HG03039 (cell line): Measurements from ENCODE around the gene MKNK2.

Experiments
- ATAC-seq: cut with Tn5 transposase; IDR thresholded peaks from one replicate; pipeline ENCODE4 v1.9.1; 2021; ENCODE audit warnings: mild to moderate bottlenecking, moderate library complexity; ENCODE audit not compliant: unreplicated experiment

MKNK2 gene

DNA sequence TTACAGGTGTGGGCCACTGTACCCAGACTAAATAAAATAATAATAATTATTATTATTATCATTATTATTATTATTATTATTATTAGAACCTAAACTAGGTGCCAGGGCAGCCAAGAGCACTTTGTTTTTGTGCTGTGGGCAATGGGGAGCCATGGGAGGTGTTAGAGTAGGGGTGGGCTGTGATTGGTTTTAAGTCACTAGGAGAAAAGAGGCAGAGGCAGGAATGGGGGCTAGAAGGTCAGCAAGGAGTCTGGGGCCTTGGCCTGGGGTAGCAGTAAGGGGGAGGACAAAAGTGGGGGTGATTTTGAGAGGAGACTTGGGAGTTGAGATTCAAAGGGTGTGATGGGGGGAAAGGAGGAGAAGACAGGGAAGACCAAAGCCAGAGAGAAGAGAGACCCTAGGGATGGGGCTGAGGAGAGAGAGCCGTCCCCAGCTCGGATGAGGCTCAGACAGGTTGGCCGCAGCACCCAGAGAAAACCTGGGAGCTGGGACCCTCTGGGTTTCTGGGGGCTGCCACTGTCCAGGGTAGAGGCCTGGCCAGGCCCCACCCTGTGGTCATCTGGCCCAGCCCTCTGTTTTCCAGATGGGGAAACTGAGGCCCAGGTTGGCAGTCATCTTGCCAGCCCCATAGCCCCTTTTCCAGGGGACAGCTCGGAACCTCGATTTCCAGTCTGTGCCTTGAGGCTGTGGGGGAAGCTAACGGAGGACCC is 17.8 kb downstream of the MKNK2 start:
- no peak for ATAC-seq

DNA sequence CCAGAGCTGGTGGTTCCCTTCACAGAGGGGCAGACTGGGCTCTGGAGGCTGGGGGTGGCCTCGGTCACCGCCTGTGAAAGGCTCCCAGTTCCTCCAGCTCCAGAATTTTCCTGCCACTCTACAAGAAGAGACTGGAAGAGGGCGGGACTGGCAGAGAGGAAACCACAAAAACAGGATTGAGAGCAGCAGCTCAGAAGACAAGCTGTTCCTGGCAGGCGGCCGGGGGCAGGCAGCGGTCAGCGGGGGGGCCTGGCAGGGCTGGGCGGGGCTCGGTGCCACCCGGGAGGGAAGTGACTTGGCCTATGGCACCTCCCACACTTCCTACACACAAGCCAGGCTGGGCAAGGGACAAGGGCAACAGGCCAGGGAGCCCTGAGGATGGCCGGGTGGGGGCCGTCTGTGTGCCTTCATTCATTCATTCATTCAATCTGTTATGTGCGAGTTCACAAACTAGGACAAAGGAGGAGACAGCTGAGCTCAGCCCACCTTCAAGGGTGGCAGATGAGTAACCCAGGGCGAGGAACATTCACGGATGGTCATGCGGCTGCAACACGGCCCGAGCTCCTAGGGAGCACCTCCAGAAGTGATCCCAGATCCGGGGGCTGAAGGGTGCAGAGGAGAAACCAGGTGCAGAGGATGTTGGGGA is 18.6 kb downstream of the MKNK2 start:
- no peak for ATAC-seq

DNA sequence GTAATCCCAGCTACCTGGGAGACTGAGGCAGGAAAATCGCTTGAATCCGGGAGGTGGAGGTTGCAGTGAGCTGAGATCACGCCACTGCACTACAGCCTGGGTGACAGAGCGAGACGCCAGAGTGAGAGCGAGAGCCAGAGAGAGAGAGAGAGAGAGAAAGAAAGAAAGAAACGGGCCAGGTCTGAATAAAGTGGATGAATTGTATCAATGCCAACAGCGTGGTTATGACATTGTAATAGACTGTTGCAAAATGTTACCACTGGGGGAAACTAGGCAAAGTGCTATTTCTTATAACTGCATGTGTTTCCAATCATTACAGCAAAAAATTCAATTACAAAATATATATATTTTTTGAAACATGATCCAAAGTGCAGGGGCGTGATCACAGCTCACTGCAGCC is 23.7 kb downstream of the MKNK2 start:
- ATAC-seq = no peak

DNA sequence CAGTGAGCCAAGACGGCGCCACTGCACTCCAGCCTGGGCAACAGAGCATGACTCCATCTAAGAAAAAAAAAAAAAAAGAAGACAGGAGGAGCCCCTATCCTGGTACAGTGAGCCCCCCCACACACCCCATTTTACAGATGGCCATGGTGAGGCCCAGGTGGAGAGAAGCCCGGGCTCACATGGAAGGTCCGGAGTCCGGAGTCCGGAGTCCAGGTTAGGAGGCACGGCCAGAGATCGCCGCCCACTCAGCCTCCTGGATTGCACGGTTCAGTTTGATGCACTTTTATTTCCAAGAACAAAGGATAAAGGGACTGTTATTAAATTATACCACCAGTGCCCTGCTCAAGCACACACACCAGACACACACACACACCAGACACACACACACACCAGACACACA is 24.3 kb downstream of the MKNK2 start:
- no peak for ATAC-seq

DNA sequence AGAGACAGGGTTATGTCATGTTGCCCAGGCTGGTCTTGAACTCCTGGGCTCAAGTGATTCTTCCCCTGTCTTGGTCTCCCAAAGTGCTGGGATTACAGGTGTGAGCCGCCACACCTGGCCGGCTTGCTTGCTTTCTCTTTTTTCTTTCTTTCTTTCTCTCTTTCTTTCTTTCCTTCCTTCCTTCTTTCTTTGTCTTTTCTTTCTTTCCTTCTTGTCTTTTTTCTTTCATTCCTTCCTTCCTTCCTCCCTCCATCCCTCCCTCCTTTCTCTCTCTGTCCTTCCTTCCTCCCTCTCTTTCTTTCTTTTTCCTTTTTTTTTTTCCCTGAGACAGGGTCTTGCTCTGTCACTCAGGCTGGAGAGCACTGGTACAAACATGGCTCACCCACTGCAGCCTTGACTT is 28.8 kb downstream of the MKNK2 start:
- ATAC-seq = no peak

DNA sequence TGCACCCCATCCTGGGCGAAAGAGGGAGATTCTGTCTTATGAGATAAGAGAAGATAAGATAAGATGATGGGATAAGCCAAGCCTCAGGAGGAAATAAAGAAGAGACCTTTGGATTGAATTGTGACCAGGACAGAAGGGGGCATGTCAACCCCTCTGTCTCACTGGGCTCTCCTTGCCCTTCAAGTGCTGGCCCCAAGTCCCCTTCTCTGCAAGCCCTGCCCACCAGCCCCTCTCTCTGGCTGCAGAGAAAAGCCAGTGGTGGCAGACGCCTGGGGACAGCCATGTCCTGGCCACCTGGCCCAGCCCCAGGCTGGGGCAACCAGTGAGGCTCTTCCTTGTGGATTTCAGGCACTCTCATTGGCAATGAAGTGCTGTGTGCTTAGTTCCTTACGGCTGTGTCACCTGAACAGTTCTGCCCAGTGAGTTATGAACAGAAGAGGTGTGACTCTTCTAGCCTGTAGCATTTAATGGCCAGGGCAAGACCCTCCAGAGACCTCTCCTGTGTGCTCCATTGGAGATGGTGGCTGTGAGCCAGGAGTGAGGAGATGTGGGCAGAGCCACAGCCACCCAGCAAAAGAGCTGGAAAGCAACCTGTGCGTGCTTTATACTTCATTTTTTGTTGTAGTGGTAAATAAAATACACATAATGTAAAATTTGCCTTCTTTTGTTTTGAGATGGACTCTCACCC is 29.4 kb downstream of the MKNK2 start:
- no peak for ATAC-seq

DNA sequence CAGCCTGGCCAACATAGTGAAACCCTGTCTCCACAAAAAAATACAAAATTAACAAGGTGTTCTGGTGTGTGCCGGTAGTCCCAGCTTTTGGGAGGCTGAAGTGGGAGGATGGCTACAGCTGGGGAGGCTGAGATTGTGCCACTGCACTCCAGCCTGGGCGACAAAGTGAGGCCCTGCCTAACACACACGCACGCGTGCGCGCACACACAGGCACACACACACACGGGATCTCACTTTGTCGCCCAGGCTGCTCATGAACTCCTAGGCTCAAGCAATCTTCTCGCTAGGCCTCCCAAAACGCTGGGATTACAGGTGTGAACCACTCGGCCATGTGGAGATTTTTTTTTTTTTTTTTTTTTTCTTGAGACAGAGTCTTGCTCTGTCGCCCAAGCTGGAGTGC is 32.3 kb downstream of the MKNK2 start:
- ATAC-seq = no peak

DNA sequence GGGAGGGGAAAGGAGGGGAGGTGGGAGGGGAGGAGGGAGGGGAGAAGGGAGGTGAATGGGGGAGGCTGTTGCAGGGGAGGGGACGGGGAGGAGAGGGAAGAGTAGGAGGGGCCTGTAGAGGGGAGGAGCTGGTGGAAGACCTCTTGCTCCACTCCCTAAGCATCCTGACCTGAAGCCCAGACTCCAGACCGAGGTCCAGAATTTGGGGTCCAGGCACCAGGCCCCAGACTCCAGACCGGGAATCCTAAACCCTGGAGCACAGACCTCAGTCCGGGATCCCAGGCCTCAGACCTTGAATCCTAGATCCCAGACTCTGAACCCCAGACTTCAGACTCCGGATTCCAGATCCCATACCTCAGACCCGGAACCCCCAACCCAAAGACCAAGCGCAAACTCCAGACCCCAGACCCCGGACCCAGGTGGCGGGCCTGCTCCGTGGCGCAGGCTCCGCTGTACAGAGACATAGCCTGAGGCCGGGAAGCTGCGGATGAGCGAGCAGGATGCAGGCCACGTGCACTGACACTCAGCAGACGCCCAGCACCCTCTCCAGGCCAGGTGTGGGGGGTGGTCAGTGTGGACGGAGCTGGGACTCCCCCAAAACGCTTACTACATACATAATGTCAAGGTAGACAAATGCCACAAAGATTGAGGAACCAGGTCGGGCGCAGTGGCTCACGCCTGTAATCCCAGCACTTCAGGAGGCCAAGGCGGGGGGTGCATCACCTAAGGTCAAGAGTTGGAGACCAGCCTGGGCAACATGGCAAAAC is 34.8 kb downstream of the MKNK2 start:
- no peak for ATAC-seq

DNA sequence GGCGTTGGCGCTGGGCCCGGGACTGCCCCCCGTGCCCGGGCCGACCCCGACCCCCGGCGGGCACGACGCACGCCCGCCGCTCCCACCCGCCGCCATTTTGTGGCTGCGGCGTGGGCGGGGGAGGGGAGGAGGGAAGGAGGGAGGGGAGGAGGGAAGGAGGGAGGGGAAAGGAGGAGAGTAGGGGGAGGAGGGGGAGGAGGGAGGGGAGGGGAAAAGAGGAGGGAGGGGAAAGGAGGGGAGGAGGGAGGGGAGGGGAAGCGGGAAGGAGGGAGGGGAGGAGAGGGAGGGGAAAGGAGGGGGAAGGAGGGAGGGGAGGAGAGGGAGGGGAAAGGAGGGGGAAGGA is 35.5 kb downstream of the MKNK2 start, which contains the start of gene BTBD2:
Gene BTBD2, minus strand, starts transcription at position 107 of the 343 bp plus-strand sequence. Its CDS starts 11 bp downstream, at position 96.
- no peak for ATAC-seq

DNA sequence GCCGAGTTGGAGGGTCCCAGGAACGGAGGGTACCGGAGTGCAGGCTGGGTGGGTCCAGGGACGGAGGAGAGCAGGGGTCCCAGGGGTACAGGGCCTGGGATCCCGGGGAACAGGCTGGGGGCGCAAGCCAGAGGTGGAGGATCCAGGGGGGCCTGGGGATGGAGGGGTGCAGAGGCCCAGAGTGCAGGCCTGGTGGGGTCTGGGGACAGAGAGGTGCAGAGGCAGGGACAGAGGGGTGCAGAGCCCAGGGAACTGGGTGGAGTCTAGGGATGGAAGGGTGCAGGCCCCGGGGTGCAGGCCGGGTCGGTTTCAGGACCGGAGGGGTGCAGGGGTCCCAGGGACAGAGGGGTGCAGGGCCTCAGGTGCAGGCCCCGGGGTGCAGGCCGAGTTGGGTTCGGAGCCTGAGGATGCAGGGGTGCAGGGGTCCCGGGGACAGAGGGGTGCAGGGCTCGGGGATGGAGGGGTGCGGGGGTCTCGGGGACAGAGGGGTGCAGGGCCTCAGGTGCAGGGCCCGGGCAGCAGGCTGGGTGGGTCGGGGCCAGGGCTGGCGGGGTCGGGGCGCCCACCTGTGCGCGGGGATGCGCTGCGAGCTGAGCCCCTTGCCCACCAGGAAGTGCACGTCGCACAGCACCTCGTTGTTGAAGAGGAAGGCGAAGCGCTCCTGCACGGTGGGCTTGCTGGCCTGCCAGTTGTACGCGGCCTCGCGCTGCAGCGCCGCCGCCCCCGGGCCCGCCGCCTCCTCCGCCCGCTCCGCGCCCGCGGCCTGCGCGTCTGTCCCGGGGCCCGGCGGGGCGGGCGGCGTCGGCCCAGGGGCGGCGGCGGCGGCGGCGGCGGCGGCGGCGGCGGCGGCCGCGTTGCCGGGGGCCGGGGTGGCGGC is 36.1 kb downstream of the MKNK2 start:
- ATAC-seq = no peak

DNA sequence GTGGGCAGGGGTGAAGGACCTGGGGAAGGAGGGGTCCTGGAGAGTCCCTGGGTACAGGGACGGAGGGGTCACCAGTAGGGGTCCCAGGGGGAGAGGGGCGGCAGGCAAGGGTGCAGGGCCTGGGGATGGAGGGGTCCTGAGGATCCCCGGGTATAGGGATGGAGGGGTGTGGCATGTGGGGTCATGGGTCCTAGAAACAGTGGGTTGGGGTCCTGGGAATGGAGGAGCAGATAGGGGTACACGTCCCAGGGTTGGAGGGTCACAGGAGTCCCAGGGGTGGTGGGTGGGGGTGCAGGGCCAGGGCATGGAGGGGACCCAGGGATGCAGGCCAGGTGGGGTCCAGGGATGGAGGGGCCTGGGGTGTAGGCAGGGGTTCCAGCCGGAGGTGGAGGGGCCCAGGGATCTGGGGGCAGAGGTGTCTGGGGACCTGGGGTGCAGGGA is 36.9 kb downstream of the MKNK2 start:
- no peak for ATAC-seq

DNA sequence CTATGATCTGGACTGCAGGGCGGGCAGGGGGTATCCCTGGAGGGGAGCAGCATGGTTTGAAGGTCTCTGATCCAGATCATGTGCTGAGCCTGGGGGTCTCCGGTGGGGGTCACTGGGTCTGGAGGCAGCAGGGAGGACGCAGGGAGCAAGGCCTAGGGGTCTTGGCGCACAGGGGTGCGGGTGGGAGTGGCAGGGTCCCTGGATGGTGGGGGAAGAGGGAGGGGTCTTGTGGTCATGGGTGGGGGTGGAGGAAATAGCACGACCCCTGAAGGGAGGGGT is 37.4 kb downstream of the MKNK2 start:
- ATAC-seq = no peak

DNA sequence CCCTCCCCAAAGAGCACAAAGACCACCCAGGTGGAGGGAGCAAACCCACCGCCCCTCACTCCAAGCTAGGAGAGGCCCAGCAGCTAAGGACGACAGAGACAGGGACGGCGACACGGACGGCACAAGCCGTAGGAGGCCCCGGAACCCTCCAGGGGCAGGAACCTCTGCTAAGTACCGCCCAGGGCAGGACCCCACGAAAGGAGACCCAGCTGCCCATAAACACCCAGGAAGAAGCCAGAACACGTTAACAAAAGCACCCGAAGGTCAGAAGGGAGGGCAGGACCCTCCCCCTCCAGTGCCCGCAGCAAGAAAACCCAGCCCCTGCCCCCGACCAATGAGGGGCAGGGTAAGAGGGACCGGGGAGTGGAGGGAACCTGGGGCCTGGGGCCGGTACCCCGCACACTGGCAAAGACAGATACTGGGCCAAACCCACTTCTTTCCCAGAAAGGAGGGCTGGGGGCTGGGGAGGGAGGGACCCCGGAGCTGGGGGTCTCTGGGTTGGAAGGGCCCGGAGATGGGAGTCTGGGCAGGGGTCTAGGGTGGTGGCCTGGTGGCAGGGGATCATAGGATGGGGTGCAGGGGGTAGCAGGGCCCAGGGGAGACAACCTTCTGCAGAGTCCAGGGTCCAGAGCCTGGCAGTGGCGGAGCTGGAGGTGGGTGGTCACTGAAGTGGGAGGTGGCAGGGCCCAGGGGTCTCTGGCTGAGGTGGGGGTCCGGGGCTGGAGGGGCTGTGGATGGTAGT is 37.9 kb downstream of the MKNK2 start:
- no peak for ATAC-seq

DNA sequence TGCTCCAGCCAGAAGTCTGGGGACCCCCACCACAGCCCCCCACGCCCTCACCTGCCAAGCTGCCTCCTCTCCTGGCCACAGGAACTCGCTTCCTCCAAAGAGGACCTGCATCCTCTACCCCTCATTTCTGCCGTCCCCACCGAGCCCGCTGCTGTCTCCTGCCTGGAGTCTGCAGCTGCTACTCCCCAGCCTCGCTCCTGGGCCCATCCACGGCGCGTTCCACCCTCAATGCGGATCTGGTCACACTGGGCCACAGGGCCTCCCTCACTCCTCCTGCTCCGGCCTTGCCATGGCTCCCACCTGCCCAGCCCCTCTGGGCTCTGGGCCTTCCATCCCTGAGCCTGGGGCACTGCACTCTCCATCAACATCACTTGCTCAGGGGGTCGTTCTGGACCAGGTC is 39.9 kb downstream of the MKNK2 start:
- ATAC-seq = no peak

DNA sequence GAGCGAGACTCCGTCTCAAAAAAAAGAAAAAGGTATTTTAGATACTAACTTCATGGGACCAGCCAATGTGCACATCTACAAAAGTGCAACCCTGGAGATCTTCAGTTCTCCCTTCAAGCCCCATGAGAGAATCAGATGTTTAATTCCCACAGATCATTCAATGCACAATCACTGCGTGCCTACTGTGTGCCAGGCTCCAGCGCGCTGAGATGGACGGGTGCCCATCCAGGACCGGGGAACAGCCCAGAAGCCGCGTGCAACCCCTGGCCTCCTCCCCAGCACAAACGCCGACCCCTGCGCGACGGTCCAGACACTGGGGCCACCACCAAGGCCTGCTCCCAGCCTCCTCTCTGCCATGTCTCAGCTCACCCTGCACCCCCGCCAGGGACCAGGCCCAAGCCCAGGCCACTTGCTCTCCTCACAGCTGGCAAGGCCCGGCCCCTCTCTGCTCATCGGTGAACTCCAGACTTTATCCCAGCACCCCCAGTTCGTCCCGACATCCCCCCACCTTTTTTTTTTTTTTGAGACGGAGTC is 40.8 kb downstream of the MKNK2 start:
- no peak for ATAC-seq

DNA sequence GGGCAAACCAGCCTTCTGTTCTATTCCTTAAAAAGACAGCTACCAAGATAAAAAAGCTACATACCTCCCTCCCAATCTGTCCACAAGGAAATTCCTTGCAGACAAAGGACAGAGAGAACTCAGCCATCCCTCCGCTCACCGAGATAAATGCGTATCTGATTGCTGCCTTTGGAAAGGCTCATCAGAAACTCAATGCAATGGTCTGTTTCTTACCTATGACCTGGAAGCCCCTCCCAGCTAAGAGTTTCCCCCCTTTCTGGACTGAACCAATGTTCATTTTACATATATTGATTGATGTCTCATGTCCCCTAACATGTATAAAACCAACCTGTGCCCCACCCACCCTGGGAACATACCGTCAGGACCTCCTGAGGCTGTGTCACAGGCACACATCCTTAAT is 47.2 kb downstream of the MKNK2 start:
- ATAC-seq = no peak

DNA sequence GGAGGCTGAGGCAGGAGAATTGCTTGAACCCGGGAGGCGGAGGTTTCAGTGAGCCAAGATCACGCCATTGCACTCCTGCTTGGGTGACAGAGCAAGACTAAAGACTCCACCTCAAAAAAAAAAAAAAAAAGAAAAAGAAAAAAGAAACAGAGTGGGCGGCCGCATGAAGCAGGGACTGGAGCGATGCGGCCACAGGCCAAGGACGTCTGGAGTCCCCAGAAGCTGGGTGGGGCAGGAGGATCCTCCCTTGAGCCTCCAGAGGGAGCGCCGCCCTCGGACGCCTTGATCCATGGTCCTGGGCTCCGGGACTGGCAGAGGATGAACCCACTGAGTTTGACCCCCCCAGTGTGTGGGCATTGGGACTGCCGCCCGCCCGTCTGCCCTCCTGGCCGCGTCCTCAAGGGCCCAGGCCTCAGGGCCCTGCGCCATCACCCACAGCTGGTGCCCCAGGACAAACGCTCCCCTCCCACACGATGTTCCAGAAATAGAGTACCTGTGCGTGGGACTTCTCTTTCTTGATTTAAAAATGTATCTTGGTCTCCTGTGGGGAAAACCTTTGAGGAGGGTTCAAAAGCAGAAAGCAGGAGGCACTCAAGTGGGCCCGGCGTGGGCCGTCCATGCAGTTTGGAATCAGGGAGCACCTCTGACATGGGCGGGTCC is 51.1 kb downstream of the MKNK2 start:
- no peak for ATAC-seq

DNA sequence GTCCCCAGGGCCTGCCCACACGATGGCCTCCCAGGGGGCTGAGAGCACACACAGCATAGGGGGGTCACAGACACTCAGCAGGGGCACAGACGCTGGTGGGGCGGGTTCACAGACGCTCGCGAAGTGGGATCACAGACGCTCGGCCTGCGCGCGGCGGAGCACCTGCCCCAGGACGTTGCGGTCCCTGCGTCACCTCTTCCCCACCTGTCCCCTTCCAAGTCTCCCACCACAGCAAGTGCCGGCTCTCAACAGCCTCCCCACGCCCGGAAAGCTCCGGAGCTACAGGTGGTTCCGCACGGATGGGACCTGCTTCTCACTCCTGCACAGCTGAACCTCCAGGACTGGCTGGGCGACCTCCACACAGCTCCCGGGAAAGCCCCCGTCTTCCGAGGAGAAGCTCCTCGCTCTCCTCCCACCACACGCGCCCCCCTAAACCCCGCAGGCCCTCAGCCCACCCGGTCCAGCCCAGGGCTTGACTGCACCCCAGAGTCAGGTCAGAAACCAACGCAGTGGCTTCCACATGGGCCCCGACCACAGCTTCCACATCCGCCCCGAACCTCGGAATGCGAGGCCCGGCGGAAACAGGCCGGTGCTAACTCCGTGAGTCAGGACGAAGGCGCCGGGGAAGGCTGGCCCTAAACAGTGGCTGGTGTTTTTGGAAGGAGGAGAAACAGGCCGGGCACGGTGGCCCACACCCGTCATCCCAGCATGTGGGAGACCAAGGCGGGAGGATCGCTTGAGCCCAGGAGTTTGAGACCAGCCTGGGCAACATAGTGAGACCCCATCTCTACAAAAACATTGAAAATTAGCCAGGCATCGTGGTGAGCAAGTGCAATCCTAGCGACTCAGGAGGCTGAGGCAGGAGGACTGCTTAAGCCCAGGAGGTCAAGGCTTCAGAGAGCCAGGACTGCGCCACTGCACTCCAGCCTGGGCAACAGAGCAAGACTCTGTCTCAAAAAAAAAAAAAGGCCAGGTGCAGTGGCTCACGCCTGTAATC is 52.0 kb downstream of the MKNK2 start:
- no peak for ATAC-seq
